Fibroblast of mammary gland (primary cell): ENCODE data around the gene NBR1.
"Not testable (repeated sequence)": the region's sequence is repeated elsewhere in the genome, so short reads cannot be mapped to it uniquely, and the experiment has no call there.

Experiments used
- DNase-seq: peaks from one replicate; pipeline ENCODE4 v3.0.0-alpha.2; 2010; ENCODE audit warnings: low read depth
- H3K4me3 ChIP-seq: 2 replicates; pipeline ENCODE4 v1.5.1; 2011; ENCODE audit warnings: low read depth, mild to moderate bottlenecking, low read length, moderate library complexity; ENCODE audit not compliant: control insufficient read depth
- TF ChIP-seq, protein P1 (sequence below): conservative IDR thresholded peaks from 2 replicates; pipeline ENCODE4 v1.5.1; 2011; ENCODE audit warnings: low read depth, low read length, inconsistent platforms; ENCODE audit not compliant: control insufficient read depth, insufficient read depth

Gene NBR1

DNA sequence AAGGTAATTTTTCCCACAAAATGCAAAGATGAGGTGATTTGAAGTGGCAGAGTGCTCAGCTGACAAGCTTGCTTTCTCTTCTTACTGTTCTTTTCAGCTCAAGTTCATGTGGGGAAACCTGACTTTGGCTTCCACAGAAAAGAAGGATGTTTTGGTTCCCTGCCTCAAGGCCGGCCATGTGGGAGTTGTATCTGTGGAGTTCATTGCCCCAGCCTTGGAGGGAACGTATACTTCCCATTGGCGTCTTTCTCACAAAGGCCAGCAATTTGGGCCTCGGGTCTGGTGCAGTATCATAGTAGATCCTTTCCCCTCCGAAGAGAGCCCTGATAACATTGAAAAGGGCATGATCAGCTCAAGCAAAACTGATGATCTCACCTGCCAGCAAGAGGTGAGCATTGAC lies 22.2 kb downstream of the NBR1 start:
- DNase-seq = no peak
- H3K4me3 ChIP-seq = no peak overlapping the region
- TF ChIP-seq, protein P1, sequence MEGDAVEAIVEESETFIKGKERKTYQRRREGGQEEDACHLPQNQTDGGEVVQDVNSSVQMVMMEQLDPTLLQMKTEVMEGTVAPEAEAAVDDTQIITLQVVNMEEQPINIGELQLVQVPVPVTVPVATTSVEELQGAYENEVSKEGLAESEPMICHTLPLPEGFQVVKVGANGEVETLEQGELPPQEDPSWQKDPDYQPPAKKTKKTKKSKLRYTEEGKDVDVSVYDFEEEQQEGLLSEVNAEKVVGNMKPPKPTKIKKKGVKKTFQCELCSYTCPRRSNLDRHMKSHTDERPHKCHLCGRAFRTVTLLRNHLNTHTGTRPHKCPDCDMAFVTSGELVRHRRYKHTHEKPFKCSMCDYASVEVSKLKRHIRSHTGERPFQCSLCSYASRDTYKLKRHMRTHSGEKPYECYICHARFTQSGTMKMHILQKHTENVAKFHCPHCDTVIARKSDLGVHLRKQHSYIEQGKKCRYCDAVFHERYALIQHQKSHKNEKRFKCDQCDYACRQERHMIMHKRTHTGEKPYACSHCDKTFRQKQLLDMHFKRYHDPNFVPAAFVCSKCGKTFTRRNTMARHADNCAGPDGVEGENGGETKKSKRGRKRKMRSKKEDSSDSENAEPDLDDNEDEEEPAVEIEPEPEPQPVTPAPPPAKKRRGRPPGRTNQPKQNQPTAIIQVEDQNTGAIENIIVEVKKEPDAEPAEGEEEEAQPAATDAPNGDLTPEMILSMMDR = no peak

DNA sequence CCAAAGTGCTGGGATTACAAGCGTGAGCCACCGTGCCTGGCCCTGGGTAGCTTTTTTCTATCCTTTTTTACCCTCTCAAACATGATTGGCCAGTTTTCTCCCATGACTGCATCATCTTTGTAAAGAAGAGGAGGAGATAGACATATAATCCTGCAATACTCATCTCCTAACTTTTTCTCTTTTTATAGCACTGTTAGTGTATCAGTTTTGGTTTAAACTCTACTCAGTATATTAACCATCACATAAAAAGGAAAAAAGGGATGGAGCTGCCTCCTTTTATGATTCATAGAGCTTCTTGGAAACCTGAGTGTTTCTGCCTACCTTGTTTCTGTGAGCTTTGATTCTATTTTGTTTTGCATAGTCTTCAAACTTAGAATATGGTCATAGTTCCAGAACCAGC lies 28.6 kb downstream of the NBR1 start:
- DNase-seq = no peak
- TF ChIP-seq, protein P1 = no peak

DNA sequence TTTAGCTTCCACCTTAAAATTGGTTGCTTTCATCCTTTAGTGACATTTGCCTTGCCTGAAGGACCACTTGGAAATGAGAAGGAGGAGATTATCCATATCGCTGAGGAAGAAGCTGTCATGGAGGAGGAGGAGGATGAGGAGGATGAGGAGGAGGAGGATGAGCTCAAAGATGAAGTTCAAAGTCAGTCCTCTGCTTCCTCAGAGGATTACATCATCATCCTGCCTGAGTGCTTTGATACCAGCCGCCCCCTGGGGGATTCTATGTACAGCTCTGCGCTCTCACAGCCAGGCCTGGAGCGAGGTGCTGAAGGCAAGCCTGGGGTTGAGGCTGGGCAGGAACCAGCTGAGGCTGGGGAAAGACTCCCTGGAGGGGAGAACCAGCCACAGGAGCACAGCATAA lies 29.1 kb downstream of the NBR1 start:
- DNase-seq = no peak
- no peak overlapping the region for H3K4me3 ChIP-seq
- TF ChIP-seq, protein P1 = no peak

More for the DNA sequence above, 28.6 kb downstream of the NBR1 start:
- no peak overlapping the region for H3K4me3 ChIP-seq

DNA sequence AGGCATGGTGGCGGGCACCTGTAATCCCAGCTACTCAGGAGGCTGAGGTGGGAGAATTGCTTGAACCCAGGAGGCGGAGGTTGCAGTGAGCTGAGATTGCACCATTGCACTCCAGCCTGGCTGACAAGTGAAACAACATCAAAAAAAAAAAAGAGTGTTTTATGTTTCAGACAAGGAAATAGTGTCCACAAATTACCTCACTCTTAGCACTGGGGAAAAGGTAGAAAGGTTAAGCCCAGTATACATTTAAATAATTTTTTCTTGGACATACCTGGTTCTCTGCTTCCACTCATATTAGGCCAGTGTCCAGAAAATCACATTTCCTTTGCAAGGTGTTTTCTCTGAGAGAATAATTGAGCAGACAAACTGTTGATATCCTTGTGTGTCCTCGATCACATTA lies 32.0 kb downstream of the NBR1 start:
- DNase-seq, H3K4me3 ChIP-seq: not testable (repeated sequence)

DNA sequence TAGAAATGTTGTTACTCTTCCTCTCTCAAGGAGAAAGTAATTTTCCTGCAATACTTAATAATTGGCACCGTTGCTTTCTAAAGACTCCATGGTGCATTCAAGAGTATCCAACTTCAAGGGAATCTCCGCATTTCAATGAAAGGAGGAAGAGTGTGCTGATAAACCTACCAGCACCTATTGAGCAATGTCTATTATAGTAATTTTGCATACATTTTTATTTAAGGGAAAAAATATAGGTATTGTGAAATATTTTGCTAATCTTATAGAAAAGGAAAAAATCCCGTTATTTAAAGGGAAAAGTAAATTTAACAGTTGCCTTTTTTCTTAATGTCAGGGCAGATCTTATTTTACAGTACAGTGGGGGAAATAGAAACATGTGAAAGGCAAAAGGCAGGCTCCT lies 39.6 kb downstream of the NBR1 start:
- DNase-seq = no peak
- TF ChIP-seq, protein P1 = no peak
- no peak overlapping the region for H3K4me3 ChIP-seq

DNA sequence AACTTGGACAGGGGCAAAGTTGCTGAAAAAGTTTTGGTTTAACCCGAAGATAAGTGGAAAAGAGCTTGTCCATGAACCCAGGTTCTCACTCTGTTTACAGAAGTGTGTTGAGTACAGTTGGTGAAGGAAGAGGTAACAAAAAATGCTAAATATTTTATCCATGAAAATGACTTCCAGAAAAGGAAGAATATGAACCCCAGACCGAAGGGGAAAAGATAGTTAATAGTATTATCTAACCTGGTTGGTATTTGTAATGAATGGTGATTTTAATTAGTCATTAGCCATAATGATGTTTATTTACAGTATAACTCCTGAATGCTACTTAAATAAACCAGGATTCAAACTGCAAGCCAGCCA lies 40.1 kb downstream of the NBR1 start:
- TF ChIP-seq, protein P1 = no peak
- peak overlapping the region; percentile 79 for H3K4me3 ChIP-seq

DNA sequence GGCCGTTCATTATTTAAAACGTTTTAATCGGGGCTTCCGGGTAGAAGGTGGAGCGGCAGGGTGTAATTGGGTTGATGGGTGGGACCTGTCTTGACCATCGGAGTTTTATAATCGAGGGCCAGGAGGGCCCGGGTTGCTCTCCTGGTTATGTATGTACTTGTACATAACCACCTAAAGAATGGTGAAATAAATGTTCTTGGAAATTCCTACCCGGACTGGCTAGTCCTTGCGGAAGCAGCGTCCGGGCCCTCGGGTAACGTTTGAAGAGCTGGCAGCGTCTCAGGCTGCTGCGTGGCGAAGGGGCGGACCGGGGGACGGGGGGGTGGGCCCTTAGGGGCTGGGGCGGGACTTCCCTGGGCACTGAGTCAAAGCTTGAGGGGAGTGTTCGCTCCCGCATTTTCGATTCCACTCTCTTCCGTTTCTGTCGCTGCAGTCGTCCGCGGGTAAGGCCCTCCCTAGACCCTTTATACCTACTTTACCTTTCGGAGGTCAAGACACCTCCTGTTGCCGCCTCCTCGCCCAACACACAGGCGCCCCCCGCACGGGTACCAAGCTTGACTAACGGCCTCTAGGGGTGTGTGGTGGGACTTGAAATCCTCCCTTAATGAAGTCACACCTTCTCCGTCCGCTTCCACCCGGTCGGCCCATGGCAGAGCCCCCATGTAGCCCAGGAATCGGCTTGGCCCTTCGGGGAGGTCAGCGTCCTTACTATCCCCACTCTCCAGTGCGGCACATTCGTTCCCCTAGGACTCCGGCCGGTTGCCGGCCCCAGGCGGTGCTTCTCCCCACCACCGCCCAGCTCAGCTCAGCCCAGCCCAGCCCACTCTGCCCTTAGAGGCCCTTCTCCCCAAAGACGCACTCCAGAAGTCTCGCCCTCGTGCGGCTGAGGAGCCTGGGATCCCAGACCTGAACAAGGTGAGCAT lies 40.7 kb downstream of the NBR1 start, which contains the start of gene TMEM106A:
Gene TMEM106A (plus strand): TSS at position 396 of the 923 bp plus-strand sequence. CDS start 1,167 bp downstream, outside the sequence.
- H3K4me3 ChIP-seq = peak within 1 kb of the TSS; percentile 79
- TF ChIP-seq, protein P1 = peak; percentile 31
- DNase-seq = peak; percentile 81

More for the DNA sequence above, 40.1 kb downstream of the NBR1 start:
- DNase-seq = no peak
